Stimulated activated CD4-positive, alpha-beta T cell treated with anti-CD3 and anti-CD28 coated beads, Interleukin-2, amount 100 ng/mL, for 24 hours (primary cell): ENCODE measurements around the gene KRTAP9-3.
"Not testable (repeated sequence)": the region's sequence is repeated elsewhere in the genome, so short reads cannot be mapped to it uniquely, and the experiment has no call there.

ENCODE experiments used
- DNase-seq, 2 donors: peaks; one replicate each; pipeline ENCODE4 v3.0.0-alpha.2; 2020

Gene KRTAP9-3

DNA sequence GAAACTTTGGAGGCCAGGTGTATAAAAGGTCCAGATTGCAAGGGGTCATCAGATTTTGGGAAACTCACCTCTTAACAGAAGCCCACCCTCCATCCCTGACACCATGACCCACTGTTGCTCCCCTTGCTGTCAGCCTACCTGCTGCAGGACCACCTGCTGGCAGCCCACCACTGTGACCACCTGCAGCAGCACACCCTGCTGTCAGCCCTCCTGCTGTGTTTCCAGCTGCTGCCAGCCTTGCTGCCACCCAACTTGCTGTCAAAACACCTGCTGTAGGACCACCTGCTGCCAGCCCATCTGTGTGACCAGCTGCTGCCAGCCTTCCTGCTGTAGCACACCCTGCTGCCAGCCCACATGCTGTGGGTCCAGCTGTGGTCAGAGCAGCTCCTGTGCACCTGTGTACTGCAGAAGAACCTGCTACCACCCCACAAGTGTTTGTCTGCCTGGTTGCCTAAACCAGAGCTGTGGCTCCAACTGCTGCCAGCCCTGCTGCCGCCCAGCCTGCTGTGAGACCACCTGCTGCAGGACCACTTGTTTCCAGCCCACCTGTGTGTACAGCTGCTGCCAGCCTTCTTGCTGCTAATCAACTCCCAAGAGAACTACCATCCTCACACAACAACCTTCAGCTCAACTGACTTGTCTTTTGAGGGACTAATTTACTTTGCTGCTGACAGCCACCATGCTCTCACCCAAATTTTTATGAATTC is at the start of gene KRTAP9-3:
KRTAP9-3 (plus strand) TSS at position 51 of the 707 bp plus-strand sequence; CDS start at position 104, 53 bp downstream.
- not testable (repeated sequence) for DNase-seq

- no peak for DNase-seq
These were observed 47.7 kb upstream of the KRTAP9-3 start, which contains the start of gene KRTAP4-1 for GRCh38 chr17:41184480-41184961. KRTAP4-1 (minus strand) TSS chr17:41184911; CDS start chr17:41184854, 57 bp downstream.

DNA sequence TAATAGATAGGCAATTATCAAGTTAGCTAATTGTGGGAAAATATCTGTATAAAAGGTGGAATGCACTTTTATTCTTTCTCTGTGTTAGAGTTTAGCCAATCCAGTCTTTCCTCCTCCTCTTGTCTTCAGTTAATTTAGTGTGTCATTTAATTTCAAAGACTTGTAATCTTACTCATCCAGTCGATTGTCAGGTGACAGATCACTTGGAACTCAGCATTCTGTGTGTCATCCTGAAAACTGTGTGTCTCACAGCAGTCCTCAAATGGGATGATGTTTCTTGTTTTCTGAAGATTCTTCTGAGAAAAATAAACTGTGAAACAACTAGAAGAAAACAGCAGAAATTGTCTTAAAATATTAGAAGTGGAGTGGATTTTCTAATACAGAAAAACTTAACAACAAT is 47.2 kb upstream of the KRTAP9-3 start:
- no peak for DNase-seq

GRCh38 chr17:41186872-41187271 is 45.4 kb upstream of the KRTAP9-3 start:
- DNase-seq: no peak

GRCh38 chr17:41189837-41190318 is 42.4 kb upstream of the KRTAP9-3 start, which contains the start of gene KRTAP9-1:
KRTAP9-1 (plus strand) TSS chr17:41189887; CDS start chr17:41189887, 0 bp downstream.
- DNase-seq: not testable (repeated sequence)

DNA sequence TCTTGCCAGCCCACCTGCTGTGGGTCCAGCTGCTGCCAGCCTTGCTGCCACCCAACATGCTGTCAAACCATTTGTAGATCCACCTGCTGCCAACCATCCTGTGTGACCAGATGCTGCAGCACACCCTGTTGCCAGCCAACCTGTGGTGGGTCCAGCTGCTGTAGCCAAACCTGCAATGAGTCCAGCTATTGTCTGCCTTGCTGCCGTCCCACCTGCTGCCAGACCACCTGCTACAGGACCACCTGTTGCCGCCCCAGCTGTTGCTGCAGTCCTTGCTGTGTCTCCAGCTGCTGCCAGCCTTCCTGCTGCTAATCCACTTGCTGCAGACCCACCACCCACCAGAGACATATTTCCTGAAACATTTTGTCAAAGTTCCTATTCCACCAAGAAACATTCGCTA is 41.9 kb upstream of the KRTAP9-3 start:
- no peak for DNase-seq

DNA sequence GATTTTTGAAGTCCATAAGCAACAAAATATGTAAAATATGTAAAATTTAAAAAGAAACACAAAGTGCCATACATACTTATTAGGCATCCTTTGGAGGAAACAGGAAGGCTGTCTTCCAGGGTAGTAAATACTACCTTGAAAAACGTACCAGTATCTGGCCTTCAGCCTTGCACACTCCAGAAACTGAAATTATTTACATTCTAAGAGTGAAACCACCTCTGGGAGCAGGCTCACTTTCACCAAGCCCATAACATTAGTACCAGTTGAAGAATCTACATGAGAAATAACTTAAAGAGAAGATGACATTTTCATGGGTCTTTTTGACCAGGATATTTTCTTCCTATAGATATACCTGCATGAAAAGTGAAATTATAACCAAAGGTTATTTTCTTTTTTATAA is 36.2 kb upstream of the KRTAP9-3 start:
- DNase-seq: no peak

DNA sequence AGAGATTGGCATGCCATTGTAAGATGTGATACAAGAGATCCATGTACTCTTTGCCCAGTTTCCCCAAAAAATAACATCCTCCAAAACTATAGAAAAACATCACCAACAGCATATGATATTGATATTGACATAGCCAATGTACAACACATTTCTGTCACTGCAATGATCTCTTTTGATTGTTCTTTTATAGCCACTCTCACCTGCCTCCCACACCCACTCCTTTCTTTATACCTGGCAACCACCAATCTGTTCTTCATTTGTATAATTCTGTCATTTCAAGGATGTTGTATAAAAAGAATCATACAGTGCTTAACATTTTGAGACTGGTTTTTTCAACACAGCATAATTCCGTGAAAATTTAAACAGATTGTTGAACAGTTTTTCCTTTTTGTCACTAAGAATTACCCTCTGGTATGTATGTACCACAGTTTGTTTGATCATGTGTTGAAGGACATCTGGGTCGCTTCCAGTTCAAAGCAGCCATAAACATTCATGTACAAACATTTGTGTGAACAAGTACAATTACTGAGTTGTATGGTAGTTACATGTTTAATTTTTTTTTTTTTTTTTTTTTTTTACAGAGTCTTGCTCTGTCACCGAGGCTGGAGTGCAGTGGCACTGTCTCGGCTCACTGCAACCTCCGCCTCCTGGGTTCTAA is 32.7 kb upstream of the KRTAP9-3 start:
- no peak for DNase-seq

- no peak for DNase-seq
These were observed 20.3 kb upstream of the KRTAP9-3 start for GRCh38 chr17:41211845-41212466.

- DNase-seq: no peak
These were observed 19.6 kb upstream of the KRTAP9-3 start for GRCh38 chr17:41212524-41213169.

- DNase-seq: no peak
These were observed 16.6 kb upstream of the KRTAP9-3 start for GRCh38 chr17:41215681-41216080.

DNA sequence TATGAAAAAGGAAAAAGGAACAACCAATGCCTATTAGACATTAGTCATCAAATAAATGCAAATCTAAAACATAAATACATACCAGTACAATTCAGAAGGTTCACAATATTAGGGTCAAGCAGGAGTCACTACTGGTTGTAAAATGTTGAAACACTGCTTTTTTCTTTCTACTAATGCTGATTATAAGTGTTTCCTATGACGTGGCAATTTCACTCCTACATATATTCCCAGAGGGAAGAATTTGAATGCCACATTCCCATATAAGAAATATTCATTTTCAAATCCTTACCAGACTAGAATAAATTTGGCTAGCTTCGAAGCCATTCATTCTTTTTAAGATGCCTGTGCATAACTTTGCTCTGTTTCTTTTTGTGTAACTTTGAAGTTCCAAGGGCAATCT is 8.4 kb upstream of the KRTAP9-3 start:
- DNase-seq: no peak

GRCh38 chr17:41226051-41226450 is 6.2 kb upstream of the KRTAP9-3 start:
- DNase-seq: no peak

- not testable (repeated sequence) for DNase-seq
These were observed 5.6 kb upstream of the KRTAP9-3 start, which contains the start of gene KRTAP9-2 for GRCh38 chr17:41226598-41227095. KRTAP9-2 (plus strand) TSS chr17:41226648; CDS start chr17:41226655, 7 bp downstream.

DNA sequence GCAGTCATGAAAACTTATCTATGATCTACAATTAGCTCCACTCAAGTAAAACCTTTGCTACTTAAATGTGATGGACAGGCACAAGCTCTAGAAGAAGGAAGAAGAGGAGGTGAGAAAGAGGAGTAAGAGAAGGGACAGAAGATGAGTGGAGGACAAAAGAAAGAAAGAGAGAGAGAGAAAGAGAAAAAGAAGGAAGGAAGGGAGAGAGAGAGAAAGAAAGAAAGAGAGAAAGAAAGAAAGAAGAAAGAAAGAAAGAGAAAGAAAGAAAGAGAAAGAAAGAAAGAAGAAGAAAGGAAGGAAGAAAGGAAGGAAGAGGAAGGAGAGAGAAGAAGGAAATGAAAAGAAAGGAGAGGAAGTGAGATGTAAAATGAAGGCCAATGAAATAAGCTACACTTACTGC is 2.2 kb upstream of the KRTAP9-3 start:
- DNase-seq: no peak

GRCh38 chr17:41231731-41232130 is 518 bp upstream of the KRTAP9-3 start:
- DNase-seq: no peak

GRCh38 chr17:41237116-41237515 is 4.9 kb downstream of the KRTAP9-3 start:
- DNase-seq: not testable (repeated sequence)

DNA sequence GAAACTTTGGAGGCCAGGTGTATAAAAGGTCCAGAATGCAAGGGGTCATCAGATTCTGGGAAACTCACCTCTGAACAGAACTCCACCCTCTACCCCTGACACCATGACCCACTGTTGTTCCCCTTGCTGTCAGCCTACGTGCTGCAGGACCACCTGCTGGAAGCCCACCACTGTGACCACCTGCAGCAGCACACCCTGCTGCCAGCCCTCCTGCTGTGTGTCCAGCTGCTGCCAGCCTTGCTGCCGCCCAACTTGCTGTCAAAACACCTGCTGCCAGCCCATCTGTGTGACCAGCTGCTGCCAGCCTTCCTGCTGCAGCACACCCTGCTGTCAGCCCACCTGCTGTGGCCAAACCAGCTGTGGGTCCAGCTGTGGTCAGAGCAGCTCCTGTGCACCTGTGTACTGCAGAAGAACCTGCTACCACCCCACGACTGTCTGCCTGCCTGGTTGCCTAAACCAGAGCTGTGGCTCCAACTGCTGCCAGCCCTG is 5.7 kb downstream of the KRTAP9-3 start, which contains the start of gene KRTAP9-8:
KRTAP9-8 (plus strand) TSS at position 51 of the 489 bp plus-strand sequence; CDS start at position 104, 53 bp downstream.
- DNase-seq: not testable (repeated sequence)

GRCh38 chr17:41246995-41247787 is 14.9 kb downstream of the KRTAP9-3 start:
- not testable (repeated sequence) for DNase-seq

GRCh38 chr17:41249637-41250240 is 17.5 kb downstream of the KRTAP9-3 start, which contains the start of gene KRTAP9-4:
KRTAP9-4 (plus strand) TSS chr17:41249687; CDS start chr17:41249721, 34 bp downstream.
- not testable (repeated sequence) for DNase-seq

- DNase-seq: no peak
These were observed 19.0 kb downstream of the KRTAP9-3 start for GRCh38 chr17:41251261-41251660.
